ENCODE data around the gene GCNT4.

GCNT4 gene

DNA sequence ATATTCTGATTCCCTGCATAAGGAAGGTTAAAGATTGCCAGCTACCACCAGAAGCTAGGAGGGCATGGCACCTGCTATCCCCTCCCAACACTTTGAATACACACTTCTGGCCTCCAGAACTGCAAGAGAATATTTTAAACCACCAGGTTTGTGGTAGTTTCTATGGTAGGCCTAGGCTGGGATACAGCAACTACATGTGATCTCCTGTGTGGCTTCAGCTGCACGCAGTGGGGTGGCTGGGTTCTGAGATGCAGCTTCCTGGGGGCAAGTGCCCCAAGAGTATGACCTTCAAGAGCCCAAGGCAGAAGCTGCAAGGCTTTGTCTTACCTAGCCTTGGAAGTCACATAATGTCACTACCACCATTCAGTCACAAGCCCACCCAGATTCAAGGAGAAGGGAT lies 39.6 kb downstream of the GCNT4 start:
- DNase-seq = no peak

DNA sequence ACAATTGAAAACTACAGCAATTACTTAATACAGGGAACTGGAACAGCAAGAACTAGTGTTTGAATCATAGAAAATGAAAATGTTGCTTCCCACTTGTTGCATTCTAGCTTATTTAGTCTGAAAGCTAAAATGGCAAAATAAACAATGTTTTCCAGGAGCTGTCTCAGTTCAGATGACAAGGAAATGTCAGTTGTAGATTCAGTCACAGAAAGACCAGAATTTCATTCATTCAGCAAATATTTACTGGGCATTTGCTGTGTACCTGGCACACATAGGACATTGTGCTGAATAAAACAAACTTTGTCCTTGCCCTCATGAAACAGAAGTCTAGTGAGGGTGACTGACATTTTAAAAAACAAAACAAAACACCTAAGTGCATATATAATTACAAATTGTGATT lies 41.5 kb downstream of the GCNT4 start:
- DNase-seq = no peak

DNA sequence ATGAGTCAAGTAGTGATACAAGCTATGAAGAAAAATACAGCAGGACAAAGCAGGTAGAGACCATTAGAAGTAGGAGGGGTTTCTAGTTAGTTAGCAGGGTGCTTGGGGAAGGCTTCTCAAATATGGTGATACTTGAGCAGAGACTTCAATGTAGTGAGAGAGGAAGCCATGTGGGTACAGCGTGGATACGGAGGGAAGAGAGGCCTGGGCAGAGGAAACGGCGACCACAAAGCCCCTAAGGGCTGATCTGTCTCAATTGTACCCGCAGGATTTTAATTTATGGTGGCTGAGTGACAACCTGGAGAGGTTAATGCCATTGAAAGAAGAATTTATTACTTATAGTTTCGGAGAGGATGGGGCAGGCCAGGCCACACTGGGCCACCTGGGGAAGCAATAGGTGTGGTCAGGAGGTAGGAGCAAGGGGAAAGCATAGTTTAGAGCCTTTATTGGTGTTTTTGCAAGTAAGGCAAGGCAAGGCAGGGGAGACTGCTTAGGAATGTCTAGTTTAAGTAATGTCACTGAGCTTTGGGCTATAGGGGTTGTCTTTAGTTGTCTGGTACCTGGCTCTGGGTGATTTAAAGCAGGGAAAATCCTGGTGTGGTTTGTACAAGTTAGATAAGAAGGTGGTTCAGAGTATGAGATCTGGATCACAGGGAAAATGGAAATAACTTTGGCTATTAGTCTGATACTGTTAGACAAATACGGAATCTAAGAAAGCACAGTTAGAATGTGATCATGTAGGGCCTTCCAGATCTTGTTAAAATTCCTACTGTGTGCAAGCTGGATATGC lies 42.6 kb downstream of the GCNT4 start:
- DNase-seq = no peak

DNA sequence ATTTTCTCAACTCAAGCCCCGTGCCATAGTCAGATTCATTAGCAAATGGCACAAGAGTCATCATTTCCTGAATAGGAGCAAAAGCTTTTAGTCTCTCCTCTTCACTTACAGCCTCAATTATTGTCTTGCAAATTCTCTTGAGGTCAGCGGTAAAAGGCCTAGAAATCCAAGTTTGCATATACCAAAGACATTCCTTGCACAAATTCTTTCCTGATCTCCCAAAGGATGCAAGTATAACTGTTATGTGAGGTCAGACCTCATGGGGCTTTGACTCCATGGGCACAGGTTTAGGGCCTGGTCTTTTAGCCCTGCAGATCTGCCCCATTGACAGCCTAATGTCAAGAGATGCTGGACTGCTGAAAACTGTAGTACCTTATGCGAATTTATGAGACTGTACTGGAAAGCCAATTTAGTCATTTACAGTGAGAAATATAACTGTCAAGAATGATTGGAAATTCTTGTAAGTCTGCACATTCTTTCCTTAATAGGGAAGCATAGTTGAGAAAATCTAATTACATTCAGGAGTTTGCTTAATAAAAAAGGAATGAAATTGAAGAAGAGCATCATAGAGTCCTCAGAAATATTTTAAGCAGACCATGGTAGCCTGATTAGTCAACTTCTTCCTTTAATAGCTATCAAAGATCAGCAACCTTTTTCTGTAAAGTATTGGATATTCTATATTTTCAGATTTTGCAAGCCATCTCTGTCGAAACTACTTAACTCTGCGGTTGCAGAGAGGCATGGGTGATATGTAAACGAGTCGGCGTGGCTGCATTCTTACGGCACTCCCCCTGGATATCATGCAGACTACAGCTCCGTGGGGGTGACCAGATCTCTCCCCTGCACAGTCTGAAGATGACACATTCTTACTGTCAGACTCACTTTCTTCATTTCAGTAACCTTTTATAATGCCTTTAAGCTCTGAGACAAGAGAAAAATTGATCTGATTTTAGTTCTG lies 45.2 kb downstream of the GCNT4 start:
- no peak for DNase-seq

DNA sequence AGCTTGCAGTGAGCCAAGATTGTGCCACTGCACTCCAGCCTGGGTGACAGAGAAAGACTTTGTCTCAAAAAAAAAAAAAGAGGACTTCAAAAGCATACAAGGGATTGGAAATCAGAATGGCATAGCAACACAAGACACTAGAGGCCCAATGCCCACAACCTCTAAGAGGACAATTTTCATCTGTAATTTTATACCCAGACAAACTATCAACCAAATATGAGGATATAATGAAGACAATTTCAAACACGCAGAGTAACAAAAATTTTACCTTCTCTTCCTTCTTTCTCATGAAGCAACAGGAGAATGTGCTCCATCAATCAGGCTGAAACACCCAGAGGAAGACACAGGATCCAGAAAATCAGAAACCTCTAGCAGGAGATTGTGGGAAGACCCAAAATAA lies 46.8 kb downstream of the GCNT4 start:
- no peak for DNase-seq

Measured in NCI-H2107 (cell line).